Uterus (tissue), 2 donors: ENCODE data around the gene FBN1.

Source experiments
- POLR2A ChIP-seq, 2 donors: fragments of 450-650 bp; IDR thresholded peaks; one replicate each; pipeline ENCODE4 v1.6.1; 2016; ENCODE audit warnings: antibody characterized with exemption in 2 of 2, mild to moderate bottlenecking in 1 of 2, moderate library complexity in 1 of 2
- TF ChIP-seq, protein P1 (sequence below), 4 experiments: fragments of 200-600 bp in 2 of 4; fragments of 450-650 bp in 2 of 4; sonication (generic) in 2 of 4; IDR thresholded peaks; one replicate each; pipeline ENCODE4 v1.5.1; 2016 to 2019; ENCODE audit warnings: antibody characterized with exemption in 4 of 4, mild to moderate bottlenecking in 2 of 4, moderate library complexity in 1 of 4

DNA sequence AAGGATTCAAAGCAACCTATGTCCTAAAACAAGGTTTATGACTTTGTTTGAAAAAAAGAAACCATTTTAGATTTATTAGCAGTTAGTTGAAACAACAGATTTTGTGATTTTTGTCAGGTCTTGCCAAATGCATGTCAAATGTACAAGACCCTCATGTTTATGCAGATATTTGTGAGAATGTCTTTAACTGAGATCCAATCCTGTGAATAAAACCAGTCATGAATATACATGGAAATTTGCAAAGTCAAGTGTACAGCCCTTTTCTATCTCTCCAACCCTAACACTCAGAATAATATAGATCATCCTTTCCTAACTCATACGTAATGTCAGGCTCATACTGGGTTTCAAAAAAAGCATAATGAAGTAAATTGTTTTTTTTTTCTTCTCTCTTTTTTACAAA, 237.9 kb downstream of the FBN1 start:
- TF ChIP-seq, protein P1, sequence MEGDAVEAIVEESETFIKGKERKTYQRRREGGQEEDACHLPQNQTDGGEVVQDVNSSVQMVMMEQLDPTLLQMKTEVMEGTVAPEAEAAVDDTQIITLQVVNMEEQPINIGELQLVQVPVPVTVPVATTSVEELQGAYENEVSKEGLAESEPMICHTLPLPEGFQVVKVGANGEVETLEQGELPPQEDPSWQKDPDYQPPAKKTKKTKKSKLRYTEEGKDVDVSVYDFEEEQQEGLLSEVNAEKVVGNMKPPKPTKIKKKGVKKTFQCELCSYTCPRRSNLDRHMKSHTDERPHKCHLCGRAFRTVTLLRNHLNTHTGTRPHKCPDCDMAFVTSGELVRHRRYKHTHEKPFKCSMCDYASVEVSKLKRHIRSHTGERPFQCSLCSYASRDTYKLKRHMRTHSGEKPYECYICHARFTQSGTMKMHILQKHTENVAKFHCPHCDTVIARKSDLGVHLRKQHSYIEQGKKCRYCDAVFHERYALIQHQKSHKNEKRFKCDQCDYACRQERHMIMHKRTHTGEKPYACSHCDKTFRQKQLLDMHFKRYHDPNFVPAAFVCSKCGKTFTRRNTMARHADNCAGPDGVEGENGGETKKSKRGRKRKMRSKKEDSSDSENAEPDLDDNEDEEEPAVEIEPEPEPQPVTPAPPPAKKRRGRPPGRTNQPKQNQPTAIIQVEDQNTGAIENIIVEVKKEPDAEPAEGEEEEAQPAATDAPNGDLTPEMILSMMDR (IDR thresholded peaks at IDR 0.05): no peak
- no peak for TF ChIP-seq POLR2A (IDR thresholded peaks at IDR 0.05)
